Activated T-cell treated with anti-CD3 and anti-CD28 coated beads, Interleukin-2, amount 50 U/mL, for 48 hours (primary cell): ENCODE data around the gene FARS2.

ENCODE experiments used
- DNase-seq, 2 experiments: peaks; one replicate each; pipeline ENCODE4 v3.0.0-alpha.2; 2020

Gene FARS2

DNA sequence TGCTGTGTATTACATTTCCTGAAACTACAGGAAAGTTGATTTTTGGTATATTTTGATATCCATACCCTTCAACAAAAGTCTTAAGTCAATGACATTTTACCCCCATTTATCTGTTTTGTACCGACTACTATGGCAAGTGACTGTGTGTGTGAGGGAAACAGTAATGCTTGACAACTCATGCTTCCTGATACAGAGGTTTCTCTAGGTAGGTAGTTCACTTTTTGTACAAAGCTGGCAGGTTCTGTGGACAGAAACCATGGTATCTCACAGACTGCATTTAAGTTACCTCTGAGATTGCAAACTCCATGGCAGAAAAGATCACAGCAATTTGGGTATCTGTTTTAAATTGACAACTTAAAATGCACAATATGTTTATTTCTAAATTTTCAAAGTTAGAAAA lies 28.8 kb downstream of the FARS2 start:
- no peak for DNase-seq

GRCh38 chr6:5290500-5290899 lies 29.2 kb downstream of the FARS2 start:
- no peak for DNase-seq

DNA sequence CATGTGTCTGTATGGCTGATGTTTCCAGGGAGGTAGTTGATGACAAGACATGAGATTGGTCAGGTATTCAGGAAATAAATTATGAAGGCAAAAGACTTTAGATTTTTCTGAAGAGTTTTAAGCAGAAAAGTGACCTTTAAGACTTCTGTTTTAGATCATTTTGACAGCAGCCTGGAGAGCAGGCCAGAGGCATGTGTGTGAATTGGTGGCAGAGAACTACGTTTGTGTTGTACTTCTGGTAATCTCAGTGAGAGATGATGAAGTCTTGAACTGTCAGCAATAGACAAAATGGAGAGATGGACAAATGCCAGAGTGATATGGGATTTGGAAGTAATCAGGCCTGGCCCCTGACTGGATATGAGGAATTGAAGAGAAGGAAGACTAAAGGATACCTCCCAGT lies 30.8 kb downstream of the FARS2 start:
- no peak for DNase-seq

DNA sequence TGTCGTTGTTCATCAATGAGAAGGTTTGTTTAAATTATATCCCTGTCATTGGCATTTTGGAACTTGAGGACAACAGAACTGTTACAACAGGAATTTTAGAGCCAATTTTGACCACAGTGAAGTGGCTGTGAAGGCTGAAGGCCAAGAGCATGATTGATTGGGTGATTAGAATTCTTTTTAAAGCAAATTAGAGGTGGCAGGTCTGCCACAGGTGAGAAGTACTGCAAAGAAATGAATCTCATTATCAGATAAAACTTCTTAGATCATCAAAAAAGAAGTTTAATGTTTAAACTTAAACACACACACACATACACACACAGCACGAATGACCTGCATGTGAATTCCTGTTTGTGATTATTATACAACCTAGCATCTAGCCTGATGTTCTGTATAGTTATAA lies 32.4 kb downstream of the FARS2 start:
- DNase-seq, result no peak

DNA sequence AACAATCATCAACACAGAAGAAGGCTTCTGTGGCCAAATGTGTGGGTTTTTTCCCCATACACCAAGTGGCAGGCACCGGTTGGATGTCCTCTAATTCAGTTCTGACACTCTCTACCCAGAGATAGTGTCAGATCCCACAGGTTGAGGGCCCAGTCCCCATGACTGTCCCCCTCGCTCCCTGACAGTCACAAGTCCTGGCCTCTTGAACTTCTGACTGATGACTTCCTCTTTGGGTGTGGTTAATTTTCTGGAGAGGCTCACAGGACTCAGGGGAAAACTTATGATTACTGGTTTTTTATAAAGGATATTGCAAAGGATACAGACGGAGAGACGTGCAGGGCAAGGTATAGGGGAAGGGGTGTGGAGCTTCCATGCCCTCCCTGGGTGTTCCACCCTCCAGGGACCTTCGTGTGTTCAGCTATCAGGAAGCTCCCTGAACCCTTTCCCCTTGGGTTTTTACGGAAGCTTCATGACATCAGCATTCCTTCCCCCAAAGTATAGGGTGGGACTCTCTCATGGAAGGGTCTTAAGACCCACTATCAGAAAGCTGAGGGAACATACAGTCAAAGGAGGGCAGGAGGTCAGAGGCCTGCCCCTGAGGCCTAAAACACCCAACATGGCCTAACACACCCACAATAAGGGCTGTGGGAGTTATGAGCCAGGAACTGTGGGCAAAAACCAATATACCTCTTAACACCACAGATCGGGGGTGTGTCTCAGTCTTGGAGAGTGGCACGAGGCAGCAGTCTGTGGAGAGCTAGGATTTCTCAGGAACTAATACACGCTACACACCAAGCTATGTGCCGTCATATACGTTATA lies 33.3 kb downstream of the FARS2 start:
- peak in 1 of 2 experiments; percentile 27 for DNase-seq

GRCh38 chr6:5295623-5296022 lies 34.3 kb downstream of the FARS2 start:
- DNase-seq, result no peak

GRCh38 chr6:5300206-5300764 lies 39.0 kb downstream of the FARS2 start:
- no peak for DNase-seq

DNA sequence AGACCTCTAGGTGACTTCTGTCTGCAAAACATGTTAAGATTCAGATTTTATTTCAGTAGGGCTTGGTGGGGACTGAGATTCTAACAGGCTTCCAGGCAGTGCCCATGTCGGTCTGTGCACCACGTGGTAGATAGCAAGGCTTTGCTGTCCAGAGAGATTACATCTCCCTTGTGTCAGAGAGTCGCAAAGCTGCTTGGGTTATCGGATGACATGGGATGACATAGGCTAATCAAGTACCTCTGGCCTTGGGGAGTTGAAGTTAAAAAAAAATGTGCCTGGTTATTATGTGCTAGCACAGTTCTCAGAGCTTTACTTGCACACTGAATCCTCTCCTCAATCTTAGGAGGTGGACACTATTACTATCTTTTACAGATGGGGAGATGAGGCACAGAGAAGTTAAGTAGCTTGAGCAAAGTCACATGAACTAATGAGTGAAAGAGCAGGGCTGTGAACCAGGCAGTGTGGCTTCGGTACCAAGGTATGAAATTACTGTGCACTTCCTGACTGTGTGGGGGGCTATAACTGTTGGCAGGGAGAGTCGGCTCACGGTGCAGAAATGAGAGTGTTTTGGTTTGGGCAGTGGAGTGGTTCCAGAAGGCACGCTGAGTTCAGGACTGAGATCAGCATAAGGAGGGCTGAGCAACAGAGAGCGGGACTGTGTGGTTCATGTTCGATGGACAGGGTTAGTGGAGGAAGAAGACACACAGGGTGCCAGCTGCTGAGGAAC lies 41.1 kb downstream of the FARS2 start:
- peak; percentile 69 to 76 for DNase-seq

DNA sequence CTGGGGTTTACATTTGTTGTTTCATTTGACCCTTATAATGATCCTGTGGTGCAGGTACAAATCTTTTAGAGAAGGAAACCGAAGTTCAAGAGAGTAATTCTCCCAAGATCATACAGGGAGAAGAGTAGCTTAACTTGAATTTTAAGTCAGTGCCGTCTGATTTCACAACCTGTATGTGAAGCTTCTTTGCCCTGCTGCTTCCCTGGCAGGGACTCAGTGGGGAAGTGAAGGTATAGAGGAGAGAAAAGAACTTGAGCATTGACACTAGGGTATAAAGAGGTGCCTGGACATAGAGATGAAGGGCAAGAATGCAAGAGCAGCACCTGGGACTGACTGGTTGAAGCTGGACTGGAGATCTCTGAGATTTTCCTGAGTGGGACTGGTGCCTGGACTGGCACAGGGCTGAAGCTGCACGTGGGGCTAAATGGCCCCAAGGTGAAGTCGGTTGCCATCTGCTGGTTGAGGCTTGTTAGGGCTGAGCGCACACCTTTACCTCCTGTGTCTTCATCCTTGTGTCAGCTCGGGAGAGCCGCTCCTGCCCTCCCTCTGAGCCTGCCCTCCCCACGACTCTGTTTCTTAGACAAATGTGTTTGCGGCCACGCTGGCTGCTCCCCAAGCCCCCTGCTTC lies 41.8 kb downstream of the FARS2 start:
- DNase-seq, result peak; percentile 65 to 73

- no peak for DNase-seq
Measured at GRCh38 chr6:5303682-5304081, 42.4 kb downstream of the FARS2 start.

- no peak for DNase-seq
Measured at GRCh38 chr6:5305968-5306626, 44.8 kb downstream of the FARS2 start.

- DNase-seq, result no peak
Measured at GRCh38 chr6:5307058-5307457, 45.7 kb downstream of the FARS2 start.

DNA sequence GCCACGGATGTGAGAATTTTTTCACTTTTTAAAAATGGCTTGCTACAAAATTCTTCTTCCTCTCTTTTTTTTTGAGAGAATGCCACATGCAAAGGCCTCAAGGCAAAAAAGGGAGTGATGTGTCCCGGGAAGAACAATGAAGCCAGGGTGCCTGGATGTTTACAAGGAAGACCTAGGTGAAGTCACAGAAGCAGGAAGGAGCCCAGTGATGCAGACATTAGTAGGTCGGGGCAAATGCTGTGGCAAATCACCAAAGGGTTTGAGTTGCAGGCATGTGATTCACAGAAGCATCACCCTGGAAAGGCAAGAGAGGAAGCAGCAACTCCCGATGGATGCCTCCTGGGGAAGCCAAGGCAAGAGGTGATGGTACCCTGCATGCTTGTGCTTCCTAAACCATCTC lies 46.8 kb downstream of the FARS2 start:
- no peak for DNase-seq

DNA sequence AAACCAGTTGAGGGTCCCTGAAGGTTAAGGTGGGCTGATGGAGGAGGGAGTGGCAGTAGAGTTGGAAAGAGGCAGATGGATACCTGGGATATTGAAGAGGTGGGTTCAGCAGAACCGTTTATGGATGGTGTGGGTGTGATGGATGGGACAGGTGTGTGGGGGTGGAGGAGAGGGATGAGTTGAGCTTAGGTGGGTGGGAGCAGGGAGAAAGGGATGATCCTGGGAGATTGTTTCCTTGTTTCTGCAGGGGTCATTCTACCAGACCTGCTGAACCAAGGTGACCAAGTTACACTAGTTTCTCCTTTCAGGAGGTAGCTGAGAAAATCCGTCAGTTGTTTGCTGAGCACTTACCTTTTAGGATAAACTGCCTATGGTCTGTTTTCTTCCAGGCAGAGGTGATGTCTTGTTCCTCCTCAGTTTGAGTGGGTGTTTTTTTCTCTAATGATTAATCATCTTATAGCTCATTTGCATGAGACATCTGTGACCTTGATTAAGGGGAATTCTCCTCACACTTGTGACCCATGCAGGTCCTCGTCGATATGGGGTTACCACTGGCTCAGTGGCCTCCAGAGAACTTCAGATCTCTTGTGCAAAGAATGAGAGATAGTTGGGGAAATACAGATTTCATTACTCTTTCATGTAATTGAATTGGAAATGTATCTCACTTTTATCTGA lies 53.0 kb downstream of the FARS2 start:
- no peak for DNase-seq

GRCh38 chr6:5315881-5316280 lies 54.6 kb downstream of the FARS2 start:
- DNase-seq, result no peak

- no peak for DNase-seq
Measured at GRCh38 chr6:5316951-5317350, 55.6 kb downstream of the FARS2 start.

DNA sequence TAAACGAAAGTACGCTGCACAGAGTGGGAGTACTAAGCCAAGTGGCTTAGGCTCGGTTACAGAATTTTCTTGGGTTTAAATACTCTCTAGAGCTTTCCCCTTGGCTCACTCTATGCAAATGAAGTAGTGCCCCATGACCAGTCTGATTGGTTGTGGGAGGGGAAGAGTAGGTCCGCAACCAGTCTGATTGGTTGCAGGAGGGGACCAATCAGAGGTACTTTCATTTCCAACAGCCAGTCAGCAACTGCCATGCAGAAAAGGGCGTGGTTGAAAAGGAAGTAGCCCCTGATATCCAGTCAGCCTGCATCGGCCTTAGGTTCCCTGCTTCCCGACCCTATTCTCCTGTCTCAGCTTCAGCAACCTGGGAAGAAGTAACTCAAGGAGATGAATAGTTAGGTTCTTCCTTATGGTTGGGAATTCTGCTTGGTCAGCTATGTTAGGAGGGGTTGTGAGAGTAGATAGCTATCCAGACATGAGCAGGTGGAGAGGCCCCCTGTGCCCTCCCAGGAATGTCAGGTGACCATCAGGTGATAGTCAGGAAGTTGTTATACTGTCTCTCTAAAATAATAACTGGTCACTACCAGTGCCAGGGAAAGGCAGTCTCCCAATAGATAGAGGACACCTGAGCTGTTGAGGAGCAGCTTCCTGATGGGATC lies 57.4 kb downstream of the FARS2 start:
- DNase-seq, result no peak

DNA sequence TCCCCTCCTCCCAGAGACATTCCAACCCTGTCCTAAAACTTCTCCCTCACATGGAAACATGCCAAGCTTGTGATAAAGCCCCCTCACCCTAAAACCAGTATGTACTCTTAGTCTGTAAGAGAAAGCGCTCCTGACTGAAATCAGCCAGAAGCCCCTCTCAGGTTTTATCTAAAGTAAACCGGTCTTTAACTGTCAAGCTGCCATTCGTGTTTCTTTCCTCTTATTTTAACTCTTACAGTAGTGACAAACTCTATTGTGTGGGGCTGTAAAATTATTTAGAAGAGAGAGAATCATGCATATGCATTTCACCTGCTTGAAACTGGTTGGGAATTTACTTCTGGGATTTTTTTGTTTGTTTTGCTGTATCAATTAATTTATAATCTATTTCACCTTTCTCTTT lies 62.7 kb downstream of the FARS2 start:
- DNase-seq, result no peak

- DNase-seq, result no peak
Measured at GRCh38 chr6:5325173-5325572, 63.9 kb downstream of the FARS2 start.

- no peak for DNase-seq
Measured at GRCh38 chr6:5326022-5326641, 64.8 kb downstream of the FARS2 start.

- DNase-seq, result no peak
Measured at GRCh38 chr6:5328800-5329199, 67.5 kb downstream of the FARS2 start.
